HEK293T (cell line): ENCODE data around the gene U2AF1.
"Not testable (repeated sequence)": the region's sequence is repeated elsewhere in the genome, so short reads cannot be mapped to it uniquely, and the experiment has no call there.

ENCODE experiments used
- ARNT ChIP-seq: fragments of 450-650 bp; IDR thresholded peaks from 2 replicates; pipeline ENCODE4 v1.6.1; 2017; ENCODE audit warnings: mild to moderate bottlenecking
- CTBP1 ChIP-seq: fragments of 450-650 bp; IDR thresholded peaks from 2 replicates; pipeline ENCODE4 v1.6.1; 2016; ENCODE audit warnings: borderline replicate concordance
- FOXA1 ChIP-seq: fragments of 450-650 bp; IDR thresholded peaks from 2 replicates; pipeline ENCODE4 v1.6.1; 2016; ENCODE audit warnings: mild to moderate bottlenecking
- FOXK2 ChIP-seq: fragments of 450-650 bp; IDR thresholded peaks from 2 replicates; pipeline ENCODE4 v1.6.1; 2016; ENCODE audit warnings: mild to moderate bottlenecking
- FOXM1 ChIP-seq: fragments of 450-650 bp; IDR thresholded peaks from 2 replicates; pipeline ENCODE4 v1.6.1; 2017; ENCODE audit warnings: mild to moderate bottlenecking, borderline replicate concordance
- HDGF ChIP-seq: fragments of 450-650 bp; IDR thresholded peaks from 2 replicates; pipeline ENCODE4 v1.6.1; 2017; ENCODE audit warnings: antibody characterized with exemption, borderline replicate concordance
- L3MBTL2 ChIP-seq: fragments of 450-650 bp; conservative IDR thresholded peaks from 2 replicates; pipeline ENCODE4 v1.6.1; 2016; ENCODE audit warnings: mild to moderate bottlenecking
- SP1 ChIP-seq: fragments of 450-650 bp; IDR thresholded peaks from 2 replicates; pipeline ENCODE4 v1.6.1; 2017
- SUZ12 ChIP-seq: fragments of 450-650 bp; IDR thresholded peaks from 2 replicates; pipeline ENCODE4 v1.6.1; 2016; ENCODE audit warnings: mild to moderate bottlenecking
- TARDBP ChIP-seq: fragments of 450-650 bp; IDR thresholded peaks from 2 replicates; pipeline ENCODE4 v1.6.1; 2016
- ZNF384 ChIP-seq: fragments of 450-650 bp; IDR thresholded peaks from 2 replicates; pipeline ENCODE4 v1.6.1; 2016
- TF ChIP-seq, protein P1 (sequence below): fragments of 450-650 bp; IDR thresholded peaks from 2 replicates; pipeline ENCODE4 v1.6.1; 2016

DNA sequence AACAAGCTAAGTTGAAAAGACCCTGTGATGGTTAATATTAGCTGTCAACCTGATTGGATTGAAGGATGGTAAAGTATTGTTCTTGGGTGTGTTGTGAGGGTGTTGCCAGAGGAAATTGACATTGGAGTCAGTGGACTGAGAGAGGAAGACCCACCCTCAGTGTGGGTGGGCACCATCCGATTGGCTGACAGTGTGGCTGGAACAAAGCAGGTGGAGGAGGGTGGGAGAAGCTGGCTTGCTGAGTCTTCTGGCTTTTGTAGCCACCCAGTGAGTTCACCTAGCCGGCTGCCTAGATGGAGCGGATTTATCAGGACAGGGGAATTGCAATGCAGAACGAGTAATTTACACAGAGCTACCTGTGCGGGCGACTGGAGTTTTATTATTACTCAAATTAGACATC, 7.1 kb upstream of the U2AF1 start:
- not testable (repeated sequence) for TF ChIP-seq FOXA1, L3MBTL2, FOXK2, TARDBP, SP1, ZNF384, HDGF, CTBP1, ARNT, FOXM1, SUZ12
- TF ChIP-seq, protein P1, sequence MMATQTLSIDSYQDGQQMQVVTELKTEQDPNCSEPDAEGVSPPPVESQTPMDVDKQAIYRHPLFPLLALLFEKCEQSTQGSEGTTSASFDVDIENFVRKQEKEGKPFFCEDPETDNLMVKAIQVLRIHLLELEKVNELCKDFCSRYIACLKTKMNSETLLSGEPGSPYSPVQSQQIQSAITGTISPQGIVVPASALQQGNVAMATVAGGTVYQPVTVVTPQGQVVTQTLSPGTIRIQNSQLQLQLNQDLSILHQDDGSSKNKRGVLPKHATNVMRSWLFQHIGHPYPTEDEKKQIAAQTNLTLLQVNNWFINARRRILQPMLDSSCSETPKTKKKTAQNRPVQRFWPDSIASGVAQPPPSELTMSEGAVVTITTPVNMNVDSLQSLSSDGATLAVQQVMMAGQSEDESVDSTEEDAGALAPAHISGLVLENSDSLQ = not testable (repeated sequence)
